Testis (tissue), 3 donors: ENCODE results near the gene PCNP. TPM values are rescaled to one million over a fixed set of nuclear protein-coding genes. Genes with fewer than 3 reads are reported as not detected.

Experiments used
- DNase-seq: peaks from one replicate; pipeline ENCODE4 v3.0.0-alpha.2; 2019
- H3K27ac ChIP-seq, 2 donors: fragments of 200-600 bp; sonication (generic); one replicate each; pipeline ENCODE4 v1.5.1; 2019
- H3K27me3 ChIP-seq: fragments of 200-600 bp; sonication (generic); one replicate; pipeline ENCODE4 v1.5.1; 2019
- H3K36me3 ChIP-seq: fragments of 200-600 bp; sonication (generic); one replicate; pipeline ENCODE4 v1.5.1; 2017; ENCODE audit warnings: low read depth; ENCODE audit errors: missing control alignments
- H3K4me1 ChIP-seq: fragments of 200-600 bp; sonication (generic); one replicate; pipeline ENCODE4 v1.5.1; 2019
- H3K4me3 ChIP-seq, 2 donors: fragments of 200-600 bp; sonication (generic); one replicate each; pipeline ENCODE4 v1.5.1; 2017 to 2019
- H3K9me3 ChIP-seq: fragments of 200-600 bp; sonication (generic); one replicate; pipeline ENCODE4 v1.5.1; 2017
- POLR2A ChIP-seq: fragments of 450-650 bp; IDR thresholded peaks from one replicate; pipeline ENCODE4 v1.6.1; 2017; ENCODE audit warnings: antibody characterized with exemption, mild to moderate bottlenecking, moderate library complexity
- WGBS, 2 donors: methylation state at CpG; one replicate each; pipeline ENCODE4 v1.1.5; 2018; 5-methylcytosine and 5-hydroxymethylcytosine counted together
- intact Hi-C: fragments of 100-400 bp; cut with DNase I; formaldehyde crosslinking; loops from one replicate; pipeline ENCODE4 v1.15.1; 2023; ENCODE audit warnings: low total_unique reads
- polyA plus RNA-seq: library from polyadenylated mRNA; stranded (reverse); fragments of 350-450 nt; fragmentation: Illumina TruSeq; extraction: RNeasy Lipid Tissue Mini Kit (QIAGEN cat#74804); gene quantifications from one replicate; pipeline ENCODE4 v1.2.3, GENCODE V29; 2014; ENCODE audit warnings: low read depth, low replicate concordance; ENCODE audit not compliant: insufficient read depth
- total RNA-seq, 2 donors: library from RNA; depleted of rRNA; stranded (reverse); fragments of >200 nt; gene quantifications; one replicate each; pipeline ENCODE4 v1.2.3, GENCODE V29; 2016
- TF ChIP-seq, protein P1 (sequence below), 3 experiments: fragments of 450-650 bp in 2 of 3; fragments of 200-600 bp in 1 of 3; sonication (generic) in 1 of 3; IDR thresholded peaks; one replicate each; pipeline ENCODE4 v1.5.1; 2016 to 2019; ENCODE audit warnings: antibody characterized with exemption in 3 of 3, mild to moderate bottlenecking in 2 of 3, moderate library complexity in 1 of 3

Gene PCNP
- total and polyA plus RNA-seq, 3 donors from 2014 or later = 60.6 to 89.1 (median 62.5) TPM

DNA sequence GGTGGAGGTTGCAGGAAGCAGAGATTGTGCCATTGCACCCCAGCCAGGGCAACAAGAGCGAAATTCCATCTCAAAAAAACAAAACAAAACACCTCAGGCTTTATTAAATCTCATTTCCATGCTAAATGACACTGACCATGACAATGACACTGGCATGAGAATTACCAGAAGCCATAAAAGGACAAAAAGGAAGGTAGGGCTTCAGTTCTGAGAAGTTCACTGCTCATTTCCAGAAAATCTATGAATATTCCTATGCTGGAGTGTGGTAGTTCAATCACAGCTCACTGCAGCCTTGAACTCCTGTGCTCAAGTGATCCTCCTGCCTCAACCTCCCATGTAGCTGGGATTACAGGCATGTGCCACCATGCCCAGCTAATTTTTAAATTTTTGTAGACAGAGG lies 44.7 kb downstream of the PCNP start:
- no peak for DNase-seq
- WGBS, 2 donors = 79 to 86% methylated on average over 1 of the region's 1 CpG
- Histone ChIP-seq H3K36me3 (no peaks in the 10 kb centered on the region), H3K4me1 (no peaks in the 10 kb centered on the region), H3K9me3 (no peaks in the 10 kb centered on the region), H3K27ac (no peak overlapping the region), H3K4me3 (no peak overlapping the region), H3K27me3 (no peaks in the 10 kb centered on the region)
- TF ChIP-seq, protein P1, sequence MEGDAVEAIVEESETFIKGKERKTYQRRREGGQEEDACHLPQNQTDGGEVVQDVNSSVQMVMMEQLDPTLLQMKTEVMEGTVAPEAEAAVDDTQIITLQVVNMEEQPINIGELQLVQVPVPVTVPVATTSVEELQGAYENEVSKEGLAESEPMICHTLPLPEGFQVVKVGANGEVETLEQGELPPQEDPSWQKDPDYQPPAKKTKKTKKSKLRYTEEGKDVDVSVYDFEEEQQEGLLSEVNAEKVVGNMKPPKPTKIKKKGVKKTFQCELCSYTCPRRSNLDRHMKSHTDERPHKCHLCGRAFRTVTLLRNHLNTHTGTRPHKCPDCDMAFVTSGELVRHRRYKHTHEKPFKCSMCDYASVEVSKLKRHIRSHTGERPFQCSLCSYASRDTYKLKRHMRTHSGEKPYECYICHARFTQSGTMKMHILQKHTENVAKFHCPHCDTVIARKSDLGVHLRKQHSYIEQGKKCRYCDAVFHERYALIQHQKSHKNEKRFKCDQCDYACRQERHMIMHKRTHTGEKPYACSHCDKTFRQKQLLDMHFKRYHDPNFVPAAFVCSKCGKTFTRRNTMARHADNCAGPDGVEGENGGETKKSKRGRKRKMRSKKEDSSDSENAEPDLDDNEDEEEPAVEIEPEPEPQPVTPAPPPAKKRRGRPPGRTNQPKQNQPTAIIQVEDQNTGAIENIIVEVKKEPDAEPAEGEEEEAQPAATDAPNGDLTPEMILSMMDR (IDR thresholded peaks at IDR 0.05) = no peak
- TF ChIP-seq POLR2A = no peak
- intact Hi-C loops = no loop called here

DNA sequence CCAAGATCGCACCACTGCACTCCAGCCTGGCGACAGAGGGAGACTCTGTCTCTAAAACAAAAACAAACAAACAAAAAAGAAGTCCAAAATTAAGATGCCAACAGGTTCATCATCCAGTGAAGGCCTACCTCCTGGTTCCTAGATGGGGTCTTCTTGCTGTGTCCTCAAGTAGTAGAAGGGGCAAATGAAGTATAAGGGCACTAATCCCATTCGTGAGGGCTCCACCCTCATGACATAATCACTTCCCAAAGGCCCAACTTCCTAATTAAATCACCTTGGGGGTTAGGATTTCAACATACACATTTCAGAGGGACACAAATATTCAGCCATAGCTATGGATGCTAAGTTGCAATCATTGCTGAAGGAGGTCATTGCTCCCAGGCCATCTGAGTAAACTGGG lies 45.8 kb downstream of the PCNP start:
- TF ChIP-seq POLR2A = no peak
- TF ChIP-seq, protein P1 (IDR thresholded peaks at IDR 0.05) = no peak
- WGBS, 2 donors = 81 to 87% methylated on average over 3 of the region's 3 CpGs

DNA sequence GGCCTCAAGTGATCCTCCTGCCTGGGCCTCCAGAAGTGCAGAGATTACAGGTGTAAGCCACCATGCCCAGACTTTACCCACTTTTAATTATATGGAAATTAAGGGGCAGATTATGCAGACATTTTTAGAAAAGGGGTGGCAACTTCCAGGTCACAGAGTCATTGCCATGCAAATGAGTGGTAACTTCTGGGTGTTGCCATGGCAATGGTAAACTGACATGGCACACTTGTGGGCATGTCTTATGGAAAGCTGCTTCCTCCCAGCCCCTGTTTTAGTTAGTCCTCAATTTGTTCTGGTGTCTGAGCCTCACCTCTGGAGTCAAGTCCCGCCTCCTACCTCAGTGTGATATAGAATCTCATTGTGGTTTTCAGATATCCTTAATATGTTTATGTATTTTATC lies 49.7 kb downstream of the PCNP start:
- Histone ChIP-seq H3K27ac (no peak overlapping the region), H3K36me3 (no peaks in the 10 kb centered on the region), H3K27me3 (no peaks in the 10 kb centered on the region), H3K4me1 (no peaks in the 10 kb centered on the region), H3K4me3 (no peak overlapping the region), H3K9me3 (no peaks in the 10 kb centered on the region)
- no peak for DNase-seq
- TF ChIP-seq, protein P1 (IDR thresholded peaks at IDR 0.05) = no peak
- TF ChIP-seq POLR2A = no peak
- 95% methylated on average over 1 of the region's 1 CpG for WGBS, 2 donors
- intact Hi-C loops = no loop called here

More for the DNA sequence above, 45.8 kb downstream of the PCNP start:
- no peaks in the 10 kb centered on the region for H3K4me1 ChIP-seq
- H3K27ac ChIP-seq = no peak overlapping the region
- H3K9me3 ChIP-seq = no peaks in the 10 kb centered on the region
- intact Hi-C loops = no loop called here
- H3K4me3 ChIP-seq = no peak overlapping the region
- DNase-seq = no peak
- H3K36me3 ChIP-seq = no peaks in the 10 kb centered on the region
- H3K27me3 ChIP-seq = no peaks in the 10 kb centered on the region

DNA sequence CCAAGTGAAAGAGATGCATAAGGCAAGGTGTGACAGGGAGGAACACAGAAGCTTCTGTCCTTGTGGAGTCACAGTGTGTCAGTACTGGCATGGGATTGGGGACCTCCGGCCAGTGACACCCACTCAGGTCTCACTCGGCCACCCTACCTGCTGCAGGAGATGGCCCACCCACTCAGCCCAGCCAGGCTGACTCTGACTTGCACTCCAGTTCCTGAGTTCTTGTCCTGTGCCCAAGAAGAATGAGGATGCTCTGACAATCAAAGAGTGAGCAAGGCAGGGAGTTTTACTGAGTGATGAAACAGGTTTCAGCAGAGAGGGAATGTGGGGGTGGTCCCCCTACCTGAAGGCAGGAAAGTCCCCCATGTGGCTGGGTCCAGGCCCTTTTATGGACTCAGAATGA lies 50.9 kb downstream of the PCNP start:
- Histone ChIP-seq H3K4me1 (no peaks in the 10 kb centered on the region), H3K4me3 (no peak overlapping the region), H3K27me3 (no peaks in the 10 kb centered on the region), H3K36me3 (no peaks in the 10 kb centered on the region), H3K27ac (no peak overlapping the region), H3K9me3 (no peaks in the 10 kb centered on the region)
- WGBS, 2 donors = 80 to 90% methylated on average over 2 of the region's 2 CpGs
- no peak for TF ChIP-seq POLR2A
- TF ChIP-seq, protein P1 (IDR thresholded peaks at IDR 0.05) = no peak
- no peak for DNase-seq
- intact Hi-C loops = no loop called here

DNA sequence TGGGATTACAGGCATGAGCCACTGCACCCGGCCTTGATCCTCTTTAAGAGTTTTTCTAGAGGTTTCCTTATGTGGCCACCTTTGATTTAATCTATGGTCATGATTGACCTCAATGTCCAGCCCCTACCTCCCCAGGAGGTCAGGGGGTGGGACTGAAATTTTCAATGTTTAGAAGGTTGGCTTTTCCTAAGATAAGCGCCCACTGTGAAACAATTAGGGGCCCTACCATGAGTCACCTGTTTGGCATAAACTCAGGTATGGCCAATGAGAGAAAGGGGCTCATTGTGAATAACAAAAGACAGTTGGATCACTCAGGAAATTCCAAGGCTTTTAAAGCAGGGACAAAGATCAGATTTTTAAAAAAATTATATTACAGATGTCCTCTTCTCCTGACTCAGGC lies 51.9 kb downstream of the PCNP start:
- no peak for DNase-seq
- intact Hi-C loops = no loop called here
- Histone ChIP-seq H3K9me3 (no peaks in the 10 kb centered on the region), H3K4me3 (no peak overlapping the region), H3K27ac (no peak overlapping the region), H3K36me3 (no peaks in the 10 kb centered on the region), H3K4me1 (no peaks in the 10 kb centered on the region), H3K27me3 (no peaks in the 10 kb centered on the region)
- TF ChIP-seq, protein P1 (IDR thresholded peaks at IDR 0.05) = no peak
- no peak for TF ChIP-seq POLR2A
- WGBS, 2 donors = 91 to 98% methylated on average over 2 of the region's 2 CpGs
